Activated CD8-positive, alpha-beta T cell treated with anti-CD3 and anti-CD28 coated beads for 36 hours (primary cell): Measurements from ENCODE around the gene NT5DC1. TPM values are rescaled to one million over a fixed set of nuclear protein-coding genes. Genes with fewer than 3 reads are reported as not detected.

Experiments
- ATAC-seq: fragments of 200-7000 bp; cut with Tn5 transposase; one replicate; pipeline ENCODE4 v1.10.0; 2021; ENCODE audit warnings: mild to moderate bottlenecking, moderate library complexity
- CTCF ChIA-PET: fragments of 350-600 bp; sonication (Branson Sonifier 250); formaldehyde crosslinking; loops from one replicate; lab custom pipeline; 2021; ENCODE audit warnings: antibody characterized with exemption; lab: Charles Lee
- POLR2A ChIA-PET: fragments of 350-600 bp; sonication (Branson Sonifier 250); formaldehyde crosslinking; loops from one replicate; lab custom pipeline; 2021; ENCODE audit warnings: antibody characterized with exemption; lab: Charles Lee
- DNase-seq: peaks from one replicate; pipeline ENCODE4 v3.0.0-alpha.2; 2020
- H3K27ac Mint-ChIP-seq: one replicate; pipeline ENCODE4 v1.8.0; 2021; ENCODE audit warnings: mild to moderate bottlenecking, mixed read lengths
- H3K27me3 Mint-ChIP-seq: one replicate; pipeline ENCODE4 v1.8.0; 2021; ENCODE audit warnings: mixed read lengths
- H3K36me3 Mint-ChIP-seq: one replicate; pipeline ENCODE4 v1.8.0; 2021; ENCODE audit warnings: low read depth, mixed read lengths
- H3K4me1 Mint-ChIP-seq: one replicate; pipeline ENCODE4 v1.8.0; 2021; ENCODE audit warnings: low read depth, mixed read lengths
- H3K4me3 Mint-ChIP-seq: one replicate; pipeline ENCODE4 v1.8.0; 2021; ENCODE audit warnings: mild to moderate bottlenecking, moderate library complexity, mixed read lengths
- H3K9me3 Mint-ChIP-seq: one replicate; pipeline ENCODE4 v1.8.0; 2021; ENCODE audit warnings: mixed read lengths
- intact Hi-C: fragments of 100-400 bp; cut with micrococcal nuclease; formaldehyde crosslinking; loops from one replicate; pipeline ENCODE4 v1.10.0; 2022
- total RNA-seq, 2 experiments: library from RNA; stranded (reverse); gene quantifications; one replicate each; pipeline ENCODE4 v1.2.3, GENCODE V29; 2021
- TF ChIP-seq, protein P1 (sequence below): fragments of 200-600 bp; IDR thresholded peaks from one replicate; pipeline ENCODE4 v1.8.0; 2022; ENCODE audit warnings: antibody characterized with exemption, mild to moderate bottlenecking

Gene NT5DC1
- total RNA-seq, 2 experiments from 2014 or later: 47.8 to 53.3 TPM

DNA sequence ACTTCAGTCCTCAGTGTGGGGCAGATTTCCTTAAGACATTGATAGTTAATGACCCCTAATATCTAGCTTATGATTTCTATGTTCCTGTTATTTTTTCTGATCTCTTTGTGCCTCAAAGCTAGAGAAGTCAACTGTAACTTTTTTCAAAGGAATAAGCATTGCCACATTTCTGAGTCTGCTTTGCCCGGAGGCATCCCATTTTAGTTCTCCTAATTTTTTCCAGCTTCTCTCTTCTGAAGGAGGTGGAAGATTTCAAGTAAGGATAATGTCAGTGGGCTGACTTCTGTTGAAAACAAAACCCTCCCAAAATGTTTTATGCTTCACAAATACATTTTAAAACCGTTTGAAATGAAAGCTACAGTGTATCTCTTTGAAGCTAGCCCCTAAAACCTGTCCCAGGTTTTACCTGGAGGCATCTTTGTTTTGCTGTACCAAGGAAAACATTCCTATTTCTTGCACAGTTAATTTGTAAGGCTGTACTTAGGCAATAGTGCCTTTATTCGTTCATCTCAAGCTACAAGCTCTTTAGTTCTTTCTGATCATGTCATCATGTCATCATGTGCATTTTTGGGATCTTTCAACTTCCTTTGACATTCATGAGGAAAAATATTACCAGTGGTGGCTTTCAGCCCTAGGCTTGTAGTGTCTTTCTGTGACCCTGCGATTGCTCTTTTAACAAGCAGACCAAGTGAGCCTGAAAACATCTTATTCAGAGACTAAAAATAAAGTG lies 107.6 kb downstream of the NT5DC1 start:
- POLR2A ChIA-PET: interaction anchor here (0.6 kb wide), 1 partner anchor 437 kb away, joined by 3 read pairs; no protein-coding TSS in a partner anchor
- ATAC-seq: no peak
- CTCF ChIA-PET: interaction anchor here (1.3 to 3.1 kb wide), 2 partner anchors 9 kb away, joined by 4 to 20 read pairs; no protein-coding TSS in a partner anchor
- TF ChIP-seq, protein P1, sequence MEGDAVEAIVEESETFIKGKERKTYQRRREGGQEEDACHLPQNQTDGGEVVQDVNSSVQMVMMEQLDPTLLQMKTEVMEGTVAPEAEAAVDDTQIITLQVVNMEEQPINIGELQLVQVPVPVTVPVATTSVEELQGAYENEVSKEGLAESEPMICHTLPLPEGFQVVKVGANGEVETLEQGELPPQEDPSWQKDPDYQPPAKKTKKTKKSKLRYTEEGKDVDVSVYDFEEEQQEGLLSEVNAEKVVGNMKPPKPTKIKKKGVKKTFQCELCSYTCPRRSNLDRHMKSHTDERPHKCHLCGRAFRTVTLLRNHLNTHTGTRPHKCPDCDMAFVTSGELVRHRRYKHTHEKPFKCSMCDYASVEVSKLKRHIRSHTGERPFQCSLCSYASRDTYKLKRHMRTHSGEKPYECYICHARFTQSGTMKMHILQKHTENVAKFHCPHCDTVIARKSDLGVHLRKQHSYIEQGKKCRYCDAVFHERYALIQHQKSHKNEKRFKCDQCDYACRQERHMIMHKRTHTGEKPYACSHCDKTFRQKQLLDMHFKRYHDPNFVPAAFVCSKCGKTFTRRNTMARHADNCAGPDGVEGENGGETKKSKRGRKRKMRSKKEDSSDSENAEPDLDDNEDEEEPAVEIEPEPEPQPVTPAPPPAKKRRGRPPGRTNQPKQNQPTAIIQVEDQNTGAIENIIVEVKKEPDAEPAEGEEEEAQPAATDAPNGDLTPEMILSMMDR: no peak
- Mint-ChIP-seq H3K4me3 (no peak overlapping the region), H3K27me3 (no peaks in the 10 kb centered on the region), H3K36me3 (no peaks in the 10 kb centered on the region), H3K27ac (no peak overlapping the region), H3K9me3 (no peaks in the 10 kb centered on the region), H3K4me1 (no peaks in the 10 kb centered on the region)
- DNase-seq: no peak
- intact Hi-C loops: no loop called here

DNA sequence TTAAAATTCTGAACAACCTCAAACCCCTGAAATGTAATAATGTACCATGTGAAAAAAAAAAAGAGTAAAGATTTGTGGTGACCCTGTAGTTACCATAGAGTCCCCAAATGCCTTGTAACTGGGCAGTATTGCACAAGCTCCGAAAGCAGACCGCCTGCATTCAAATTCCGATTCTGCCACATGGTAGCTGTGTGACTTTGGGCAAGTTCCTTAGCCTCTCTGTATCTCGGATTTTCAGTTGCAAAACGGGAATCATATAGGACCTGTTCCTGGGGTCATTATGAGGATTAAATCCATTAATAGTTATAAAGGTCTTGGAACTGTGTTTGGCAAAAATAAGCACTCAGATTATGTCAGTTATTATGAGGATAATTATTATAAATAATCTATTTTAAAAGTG lies 109.7 kb downstream of the NT5DC1 start:
- CTCF ChIA-PET: interaction anchor here (1.0 to 3.1 kb wide), 3 partner anchors 7 to 98 kb away, joined by 3 to 20 read pairs (median 3); no protein-coding TSS in a partner anchor

DNA sequence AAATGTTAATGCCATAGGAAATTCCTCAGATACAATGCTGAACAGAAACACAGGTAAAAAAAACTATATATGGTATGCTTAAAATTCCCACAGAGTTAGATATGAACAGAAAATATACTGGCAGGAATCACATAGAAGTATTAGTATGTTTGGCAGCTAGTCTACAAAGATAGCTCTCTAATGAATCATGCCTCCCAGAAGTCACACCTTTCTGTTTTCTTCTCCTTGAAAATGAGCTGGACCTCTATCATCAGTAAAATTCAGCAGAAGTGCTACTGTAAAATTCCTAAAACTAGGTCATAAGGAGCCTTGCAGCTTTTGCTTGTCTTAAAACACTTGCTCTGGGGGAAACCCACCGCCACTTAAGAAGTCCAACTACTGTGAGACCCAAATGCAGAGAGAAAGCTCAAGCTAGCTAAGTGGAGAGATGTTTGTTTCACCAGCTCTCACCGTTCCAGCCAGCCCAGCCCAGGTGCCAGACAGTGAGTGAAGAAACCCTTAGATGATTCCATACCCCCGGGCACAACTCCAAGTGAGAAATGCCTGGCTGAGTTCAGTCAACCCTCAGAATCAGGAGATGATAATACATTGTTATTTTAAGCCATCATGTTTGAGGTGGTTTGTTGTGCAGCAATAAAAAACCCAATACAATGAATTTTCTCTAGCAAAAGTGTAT lies 110.2 kb downstream of the NT5DC1 start:
- DNase-seq: no peak
- TF ChIP-seq, protein P1: no peak
- intact Hi-C loops: no loop called here
- H3K27me3 Mint-ChIP-seq: no peaks in the 10 kb centered on the region
- H3K9me3 Mint-ChIP-seq: no peaks in the 10 kb centered on the region
- no peak for ATAC-seq
- H3K4me1 Mint-ChIP-seq: no peaks in the 10 kb centered on the region
- ChIA-PET POLR2A (no interaction called here), CTCF (interaction anchor here (1.0 to 1.1 kb wide), 2 partner anchors 77 to 99 kb away, joined by 3 read pairs; no protein-coding TSS in a partner anchor)
- no peak overlapping the region for H3K27ac Mint-ChIP-seq
- H3K4me3 Mint-ChIP-seq: no peak overlapping the region
- no peaks in the 10 kb centered on the region for H3K36me3 Mint-ChIP-seq

More for the DNA sequence above, 109.7 kb downstream of the NT5DC1 start:
- H3K9me3 Mint-ChIP-seq: no peaks in the 10 kb centered on the region
- intact Hi-C loops: no loop called here
- POLR2A ChIA-PET: no interaction called here
- no peaks in the 10 kb centered on the region for H3K27me3 Mint-ChIP-seq
- no peak overlapping the region for H3K27ac Mint-ChIP-seq
- TF ChIP-seq, protein P1: no peak
- no peak overlapping the region for H3K4me3 Mint-ChIP-seq
- H3K4me1 Mint-ChIP-seq: no peaks in the 10 kb centered on the region
- DNase-seq (no peak), ATAC-seq (no peak)
- no peaks in the 10 kb centered on the region for H3K36me3 Mint-ChIP-seq

GRCh38 chr6:116214681-116215080 lies 114.0 kb downstream of the NT5DC1 start:
- TF ChIP-seq, protein P1: no peak
- ChIA-PET CTCF (interaction anchor here (0.9 kb wide), 1 partner anchor 29 kb away, joined by 3 read pairs; no protein-coding TSS in a partner anchor), POLR2A (no interaction called here)
- Mint-ChIP-seq H3K27me3 (no peaks in the 10 kb centered on the region), H3K36me3 (no peaks in the 10 kb centered on the region), H3K4me3 (no peak overlapping the region), H3K4me1 (peaks cover 6% of the 10 kb centered on the region), H3K27ac (no peak overlapping the region), H3K9me3 (no peaks in the 10 kb centered on the region)
- DNase-seq (no peak), ATAC-seq (no peak)
- intact Hi-C loops: no loop called here

- Mint-ChIP-seq H3K27ac (no peak overlapping the region), H3K9me3 (no peaks in the 10 kb centered on the region), H3K27me3 (no peaks in the 10 kb centered on the region), H3K4me1 (peaks cover 6% of the 10 kb centered on the region), H3K36me3 (no peaks in the 10 kb centered on the region), H3K4me3 (no peak overlapping the region)
- ATAC-seq: no peak
- POLR2A ChIA-PET: no interaction called here
- intact Hi-C loops: no loop called here
- TF ChIP-seq, protein P1: no peak
- CTCF ChIA-PET: interaction anchor here (0.9 kb wide), 1 partner anchor 29 kb away, joined by 3 read pairs; no protein-coding TSS in a partner anchor
- no peak for DNase-seq
These were observed 114.8 kb downstream of the NT5DC1 start for GRCh38 chr6:116215414-116215813.
